GM18951 (cell line): ENCODE results near the gene JTB.

Experiments
- POLR2A ChIP-seq: IDR thresholded peaks from 4 replicates; pipeline ENCODE4 v1.6.1; 2011; ENCODE audit warnings: mild to moderate bottlenecking; ENCODE audit not compliant: insufficient read length, insufficient read depth; ENCODE audit errors: extremely low read depth
- in situ Hi-C: fragments of 300-500 bp; cut with MboI; formaldehyde crosslinking; loops from one replicate; pipeline ENCODE4 v1.12.0; 2022; ENCODE audit warnings: low sequenced_read_pairs, mixed read lengths, inconsistent platforms; ENCODE audit not compliant: unreplicated experiment

The JTB gene

GRCh38 chr1:153957744-153958110, 19.7 kb downstream of the JTB start:
- in situ Hi-C loops: no loop called here
- TF ChIP-seq POLR2A: peak; percentile 50

- in situ Hi-C loops: no loop called here
- TF ChIP-seq POLR2A: no peak
Measured at GRCh38 chr1:153956997-153957715, 20.3 kb downstream of the JTB start.

GRCh38 chr1:153954826-153955225, 22.6 kb downstream of the JTB start:
- in situ Hi-C loops: no loop called here
- TF ChIP-seq POLR2A: no peak

- no peak for TF ChIP-seq POLR2A
- in situ Hi-C loops: no loop called here
Measured at GRCh38 chr1:153953859-153954365, 23.6 kb downstream of the JTB start.

- in situ Hi-C loops: no loop called here
- TF ChIP-seq POLR2A: no peak
Measured at GRCh38 chr1:153951801-153952200, 25.7 kb downstream of the JTB start.

- TF ChIP-seq POLR2A: no peak
- in situ Hi-C loops: no loop called here
Measured at GRCh38 chr1:153951183-153951582, 26.3 kb downstream of the JTB start.

- in situ Hi-C loops: no loop called here
Measured at GRCh38 chr1:153946622-153947241, 30.7 kb downstream of the JTB start, which contains the start of gene DENND4B. Gene DENND4B (minus strand): TSS chr1:153946718. CDS start chr1:153944374, 2,344 bp downstream.

GRCh38 chr1:153945795-153946621, 31.5 kb downstream of the JTB start:
- TF ChIP-seq POLR2A: peak; percentile 69
- in situ Hi-C loops: no loop called here

More at GRCh38 chr1:153946622-153947241, 30.7 kb downstream of the JTB start, which contains the start of gene DENND4B:
- peak; percentile 53 for TF ChIP-seq POLR2A

- in situ Hi-C loops: no loop called here
- TF ChIP-seq POLR2A: peak; percentile 63
Measured at GRCh38 chr1:153945131-153945794, 32.2 kb downstream of the JTB start.

- in situ Hi-C loops: no loop called here
- TF ChIP-seq POLR2A: no peak
Measured at GRCh38 chr1:153944827-153945117, 32.7 kb downstream of the JTB start.

- in situ Hi-C loops: no loop called here
- no peak for TF ChIP-seq POLR2A
Measured at GRCh38 chr1:153944005-153944826, 33.3 kb downstream of the JTB start.

- in situ Hi-C loops: no loop called here
- TF ChIP-seq POLR2A: no peak
Measured at GRCh38 chr1:153942766-153943549, 34.5 kb downstream of the JTB start.
